NCI-H774 (cell line): Measurements from ENCODE around the gene WNK1.

Experiments used
- DNase-seq: peaks from one replicate; lab custom pipeline; 2025; lab: John Stamatoyannopoulos, UW

The WNK1 gene

GRCh38 chr12:954741-955140 lies 202.4 kb downstream of the WNK1 start:
- DNase-seq = no peak

GRCh38 chr12:955939-956338 lies 203.6 kb downstream of the WNK1 start:
- no peak for DNase-seq

- DNase-seq = no peak
These were observed 206.3 kb downstream of the WNK1 start for GRCh38 chr12:958588-959123.
